ENCODE measurements around the gene TXNL4A.
A peak's percentile ranks its signal among the peaks of the same experiment; 100 is the strongest.

The TXNL4A gene

DNA sequence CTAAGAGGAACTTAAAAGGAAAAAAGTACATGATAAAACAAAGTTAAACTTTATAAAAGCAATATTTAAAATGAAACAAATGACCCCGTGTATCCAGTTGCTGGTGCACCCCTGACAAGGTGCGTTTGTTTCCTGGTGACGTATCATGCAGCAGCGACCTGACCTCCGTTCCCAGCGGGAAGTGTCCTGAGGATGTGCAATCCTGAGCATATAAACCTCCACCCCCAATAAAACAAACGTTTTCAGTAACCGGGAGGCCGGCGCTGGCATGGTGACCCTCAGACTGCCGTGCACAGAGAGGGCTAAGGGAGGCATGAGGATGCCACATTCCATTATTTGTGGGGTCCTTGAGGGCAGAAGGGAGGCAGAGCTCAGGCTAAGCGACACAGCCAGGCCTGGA, 51.7 kb downstream of the TXNL4A start:
- no peak overlapping the region for H3K4me3 ChIP-seq (ENCODE audit: low read depth, low read length)
- DNase-seq (ENCODE audit: low read depth, low spot score) = no peak
- TF ChIP-seq, protein P1, sequence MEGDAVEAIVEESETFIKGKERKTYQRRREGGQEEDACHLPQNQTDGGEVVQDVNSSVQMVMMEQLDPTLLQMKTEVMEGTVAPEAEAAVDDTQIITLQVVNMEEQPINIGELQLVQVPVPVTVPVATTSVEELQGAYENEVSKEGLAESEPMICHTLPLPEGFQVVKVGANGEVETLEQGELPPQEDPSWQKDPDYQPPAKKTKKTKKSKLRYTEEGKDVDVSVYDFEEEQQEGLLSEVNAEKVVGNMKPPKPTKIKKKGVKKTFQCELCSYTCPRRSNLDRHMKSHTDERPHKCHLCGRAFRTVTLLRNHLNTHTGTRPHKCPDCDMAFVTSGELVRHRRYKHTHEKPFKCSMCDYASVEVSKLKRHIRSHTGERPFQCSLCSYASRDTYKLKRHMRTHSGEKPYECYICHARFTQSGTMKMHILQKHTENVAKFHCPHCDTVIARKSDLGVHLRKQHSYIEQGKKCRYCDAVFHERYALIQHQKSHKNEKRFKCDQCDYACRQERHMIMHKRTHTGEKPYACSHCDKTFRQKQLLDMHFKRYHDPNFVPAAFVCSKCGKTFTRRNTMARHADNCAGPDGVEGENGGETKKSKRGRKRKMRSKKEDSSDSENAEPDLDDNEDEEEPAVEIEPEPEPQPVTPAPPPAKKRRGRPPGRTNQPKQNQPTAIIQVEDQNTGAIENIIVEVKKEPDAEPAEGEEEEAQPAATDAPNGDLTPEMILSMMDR (IDR thresholded peaks at IDR 0.05; ENCODE audit: low read depth, low read length) = no peak
- in situ Hi-C loops (cut with HindIII; ENCODE audit: low sequenced_read_pairs) = no loop called here

DNA sequence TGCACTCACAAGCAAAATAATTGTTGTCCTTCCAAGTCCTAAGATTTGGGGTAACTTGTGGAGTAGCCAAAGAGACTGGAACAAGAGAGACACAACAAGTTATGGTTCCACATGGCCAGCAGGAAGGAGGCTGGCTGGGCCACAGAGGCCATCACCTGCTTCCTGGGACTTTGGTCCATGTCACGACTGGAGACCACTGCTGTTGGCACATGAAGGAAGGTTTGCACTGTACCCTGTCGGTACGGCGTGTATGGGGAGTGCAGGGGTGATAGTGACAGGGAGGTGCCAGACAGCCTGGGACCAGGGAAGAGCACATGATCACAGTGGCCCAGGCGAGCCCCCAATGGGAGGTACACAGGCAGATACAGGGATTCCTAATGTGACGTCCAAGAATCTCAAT, 52.4 kb downstream of the TXNL4A start:
- TF ChIP-seq, protein P1 (IDR thresholded peaks at IDR 0.05; ENCODE audit: low read depth, low read length) = no peak
- DNase-seq (ENCODE audit: low read depth, low spot score) = no peak
- in situ Hi-C loops (cut with HindIII; ENCODE audit: low sequenced_read_pairs) = no loop called here

DNA sequence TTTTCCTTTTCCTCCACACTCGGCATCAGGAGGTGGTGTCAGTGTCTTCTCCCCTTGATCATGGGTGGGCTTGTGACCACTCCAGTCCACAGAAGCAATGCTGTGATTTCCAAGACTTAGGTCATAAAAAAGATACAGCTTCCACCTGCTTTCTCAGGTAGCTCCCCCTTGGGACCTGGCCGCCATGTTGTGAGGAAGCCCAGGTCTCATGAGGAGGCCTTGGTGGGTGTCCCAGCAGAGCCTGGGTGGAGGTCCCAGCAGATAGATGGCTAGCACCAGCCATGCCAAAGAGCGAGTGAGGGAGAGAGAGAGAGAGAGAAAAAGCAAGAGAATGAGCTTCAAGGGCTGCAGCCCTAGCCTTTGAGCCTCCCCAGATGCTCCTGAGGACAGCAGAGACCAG, 52.9 kb downstream of the TXNL4A start:
- in situ Hi-C loops (cut with HindIII; ENCODE audit: low sequenced_read_pairs) = no loop called here
- DNase-seq (ENCODE audit: low read depth, low spot score) = no peak
- TF ChIP-seq, protein P1 (IDR thresholded peaks at IDR 0.05; ENCODE audit: low read depth, low read length) = no peak
- H3K4me3 ChIP-seq (ENCODE audit: low read depth, low read length) = no peak overlapping the region

More for the DNA sequence above, 52.4 kb downstream of the TXNL4A start:
- H3K4me3 ChIP-seq (ENCODE audit: low read depth, low read length) = no peak overlapping the region

DNA sequence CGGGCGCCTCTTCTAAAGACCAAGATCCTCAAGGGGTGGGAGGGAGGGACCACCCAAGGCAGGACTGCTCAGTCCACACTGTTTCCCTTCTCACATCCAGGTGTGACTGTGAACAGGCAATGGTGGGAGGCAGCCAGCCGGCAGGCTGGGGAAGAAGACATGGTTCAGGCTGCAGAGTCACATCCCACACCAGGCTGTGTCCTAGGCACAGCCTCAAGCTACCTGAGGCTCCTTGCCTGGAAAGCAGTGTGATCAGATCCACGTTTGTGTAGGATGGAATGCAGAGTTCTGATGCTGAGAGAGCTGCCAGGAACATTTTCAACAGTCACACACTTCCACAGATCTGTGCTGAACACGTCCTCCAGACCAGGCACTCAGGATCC, 53.3 kb downstream of the TXNL4A start:
- TF ChIP-seq, protein P1 (IDR thresholded peaks at IDR 0.05; ENCODE audit: low read depth, low read length) = no peak
- DNase-seq (ENCODE audit: low read depth, low spot score) = no peak
- no peak overlapping the region for H3K4me3 ChIP-seq (ENCODE audit: low read depth, low read length)
- in situ Hi-C loops (cut with HindIII; ENCODE audit: low sequenced_read_pairs) = no loop called here

DNA sequence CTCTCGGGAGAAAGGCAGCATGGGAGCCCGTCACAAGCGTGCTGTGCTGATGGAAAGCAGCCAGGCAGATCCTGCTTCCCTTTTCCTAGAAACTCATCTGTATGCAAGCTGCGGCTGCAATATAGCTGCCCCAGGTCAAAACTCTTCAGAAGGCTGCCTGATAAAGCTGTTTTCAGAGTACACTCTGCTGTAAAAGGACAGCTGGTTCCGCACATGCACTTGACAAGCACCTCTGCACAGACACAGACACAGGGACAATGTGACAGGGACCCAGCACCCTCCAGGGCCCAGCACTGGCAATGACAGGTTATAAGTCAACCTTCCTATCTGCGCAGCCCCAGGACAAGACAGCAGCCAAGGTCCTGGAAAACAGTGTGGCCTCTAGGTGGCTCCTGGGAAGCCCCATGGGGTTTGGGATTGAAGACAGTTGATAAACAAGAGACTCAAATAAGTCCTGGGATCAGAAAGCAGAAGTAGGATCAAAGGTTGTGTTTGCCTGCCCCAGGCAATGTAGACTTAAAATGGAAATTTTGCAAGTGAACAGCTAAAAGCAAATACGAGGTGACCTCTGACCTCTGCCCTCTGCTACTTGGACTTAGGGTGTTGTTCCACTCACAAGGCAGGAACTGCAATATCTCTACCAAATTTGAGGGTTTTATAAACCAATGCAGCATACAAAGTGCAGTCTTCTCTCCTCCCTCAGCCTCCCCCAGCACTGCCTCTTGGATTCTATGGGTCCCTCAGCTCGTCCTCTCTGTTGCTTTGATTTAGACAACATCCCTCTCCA, 53.9 kb downstream of the TXNL4A start:
- in situ Hi-C loops (cut with HindIII; ENCODE audit: low sequenced_read_pairs) = no loop called here
- DNase-seq (ENCODE audit: low read depth, low spot score) = no peak
- TF ChIP-seq, protein P1 (IDR thresholded peaks at IDR 0.05; ENCODE audit: low read depth, low read length) = no peak
- H3K4me3 ChIP-seq (ENCODE audit: low read depth, low read length) = no peak overlapping the region

DNA sequence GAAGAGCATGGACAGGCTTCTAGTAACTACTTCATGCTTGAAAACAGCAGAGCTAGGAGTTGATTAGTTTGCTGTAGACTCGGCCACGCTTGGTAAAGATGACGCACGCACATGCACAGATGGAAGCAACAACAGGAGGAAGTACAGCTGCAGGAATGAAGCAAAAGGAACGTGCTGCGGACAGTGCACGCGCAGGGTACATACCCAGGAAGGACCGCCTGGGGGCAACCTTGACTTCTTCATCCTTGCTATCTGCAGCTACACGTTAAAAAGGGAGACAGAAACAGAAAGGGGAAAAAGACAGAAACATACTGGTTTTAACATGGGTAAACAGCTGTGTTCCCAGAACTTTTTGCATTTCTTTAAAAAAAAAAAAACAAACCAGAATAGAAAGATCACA, 54.6 kb downstream of the TXNL4A start:
- TF ChIP-seq, protein P1 (IDR thresholded peaks at IDR 0.05; ENCODE audit: low read depth, low read length) = peak; percentile 33
- in situ Hi-C loops (cut with HindIII; ENCODE audit: low sequenced_read_pairs) = no loop called here
- DNase-seq (ENCODE audit: low read depth, low spot score) = peak; percentile 46
- H3K4me3 ChIP-seq (ENCODE audit: low read depth, low read length) = no peak overlapping the region
